GM12878 (cell line): Measurements from ENCODE around the gene SLCO3A1. TPM values are rescaled to one million over a fixed set of nuclear protein-coding genes. Genes with fewer than 3 reads are reported as not detected.

Source experiments
- ATAC-seq: fragments of 200-7000 bp; cut with Tn5 transposase; 3 replicates; pipeline ENCODE4 v1.9.1; 2020; ENCODE audit warnings: mild to moderate bottlenecking, moderate library complexity
- BruUV-seq: library from RNA; stranded (reverse); fragments of 400-500 nt; replicated peaks from 2 replicates; lab custom pipeline; 2021; lab: Mats Ljungman, UMichigan
- CTCF ChIA-PET: fragments of 300-600 bp; sonication (Branson Sonifier 250); formaldehyde crosslinking; extraction: SDS; loops from one replicate; lab custom pipeline; 2021; ENCODE audit warnings: inconsistent platforms; lab: Yijun Ruan, JAX
- POLR2A ChIA-PET: fragments of 350-600 bp; formaldehyde crosslinking; extraction: SDS; loops from one replicate; lab custom pipeline; 2021; ENCODE audit warnings: inconsistent platforms; lab: Charles Lee
- RAD21 ChIA-PET: fragments of 300-600 bp; sonication (Branson Sonifier 250); formaldehyde crosslinking; loops from one replicate; lab custom pipeline; 2023; ENCODE audit warnings: antibody characterized with exemption; ENCODE audit not compliant: unreplicated experiment; lab: Charles Lee
- SMC1A ChIA-PET: fragments of 300-600 bp; sonication (Branson Sonifier 250); formaldehyde crosslinking; loops from one replicate; lab custom pipeline; 2023; ENCODE audit not compliant: unreplicated experiment, uncharacterized antibody; lab: Charles Lee
- DNase-seq: peaks from one replicate; pipeline ENCODE4 v3.0.0-alpha.2; 2011; ENCODE audit warnings: low read depth, low spot score
- FAIRE-seq: peaks from 3 replicates; lab custom pipeline; 2011; peaks lifted over from hg19 to GRCh38; lab: Jason Lieb, UNC
- H2AFZ ChIP-seq: 2 replicates; pipeline ENCODE4 v1.6.0; 2011; ENCODE audit warnings: low read depth, low read length, control low read depth; ENCODE audit not compliant: control insufficient read depth
- H3K27ac ChIP-seq: 2 replicates; pipeline ENCODE4 v1.5.1; 2011; ENCODE audit warnings: control low read depth; ENCODE audit not compliant: control insufficient read depth, insufficient read depth
- H3K27me3 ChIP-seq, 2 experiments: replicated peaks in 1 of 2; 2 replicates each; pipeline versions ENCODE4 v1.6.0 to v1.6.1; 2011; ENCODE audit warnings: low read length in 1 of 2; ENCODE audit not compliant: control insufficient read depth in 2 of 2, insufficient read depth in 2 of 2
- H3K36me3 ChIP-seq, 2 experiments: 2 replicates each; pipeline ENCODE4 v1.5.1; 2011; ENCODE audit warnings: low read length in 1 of 2; ENCODE audit not compliant: control insufficient read depth in 2 of 2, insufficient read depth in 2 of 2
- H3K4me1 ChIP-seq: 2 replicates; pipeline ENCODE4 v1.6.1; 2011; ENCODE audit warnings: mild to moderate bottlenecking, low read length, moderate library complexity, mixed read lengths; ENCODE audit not compliant: control insufficient read depth, insufficient read depth
- H3K4me2 ChIP-seq: 2 replicates; pipeline ENCODE4 v1.6.0; 2011; ENCODE audit warnings: control low read depth; ENCODE audit not compliant: control insufficient read depth, insufficient read depth
- H3K4me3 ChIP-seq: fragments of 200-600 bp; sonication (generic); 2 replicates; pipeline ENCODE4 v1.5.1; 2016
- H3K79me2 ChIP-seq: 2 replicates; pipeline ENCODE4 v1.6.0; 2011; ENCODE audit warnings: low read length; ENCODE audit not compliant: control insufficient read depth, insufficient read depth
- H3K9ac ChIP-seq: 2 replicates; pipeline ENCODE4 v1.8.0; 2011; ENCODE audit warnings: low read length, control low read depth, mixed read lengths; ENCODE audit not compliant: control insufficient read depth, insufficient read depth
- H3K9me3 ChIP-seq: replicated peaks from 3 replicates; pipeline ENCODE4 v1.5.1; 2011; ENCODE audit warnings: mild to moderate bottlenecking, low read length; ENCODE audit not compliant: control insufficient read depth, insufficient read depth
- H4K20me1 ChIP-seq: 2 replicates; pipeline ENCODE4 v1.6.0; 2011; ENCODE audit not compliant: control insufficient read depth, insufficient read depth
- ATF7 ChIP-seq: fragments of 450-650 bp; IDR thresholded peaks from 2 replicates; pipeline ENCODE4 v1.6.1; 2016; ENCODE audit warnings: low read depth, mild to moderate bottlenecking
- CEBPZ ChIP-seq: fragments of 150-350 bp; IDR thresholded peaks from 2 replicates; pipeline ENCODE4 v1.6.1; 2016; ENCODE audit warnings: low read depth, low read length
- CREM ChIP-seq: IDR thresholded peaks from 2 replicates; pipeline ENCODE4 v1.6.1; 2014; ENCODE audit warnings: antibody characterized with exemption, low read depth
- HDAC6 ChIP-seq: fragments of 200-600 bp; sonication (generic); IDR thresholded peaks from one replicate; pipeline ENCODE4 v1.8.0; 2017; ENCODE audit warnings: antibody characterized with exemption; ENCODE audit not compliant: unreplicated experiment
- HSF1 ChIP-seq: fragments of 150-350 bp; IDR thresholded peaks from 2 replicates; pipeline ENCODE4 v1.6.1; 2014; ENCODE audit warnings: mild to moderate bottlenecking, low read depth, low read length
- IRF5 ChIP-seq: fragments of 450-650 bp; IDR thresholded peaks from 2 replicates; pipeline ENCODE4 v1.6.1; 2017; ENCODE audit warnings: borderline replicate concordance
- POU2F2 ChIP-seq: IDR thresholded peaks from 3 replicates; pipeline ENCODE4 v1.6.1; 2011; ENCODE audit warnings: low read depth, mild to moderate bottlenecking, low read length, borderline replicate concordance
- SMARCA5 ChIP-seq: fragments of 450-650 bp; IDR thresholded peaks from 2 replicates; pipeline ENCODE4 v1.6.1; 2017; ENCODE audit warnings: mild to moderate bottlenecking
- ZBED1 ChIP-seq: IDR thresholded peaks from 2 replicates; pipeline ENCODE4 v1.6.1; 2016; ENCODE audit warnings: borderline replicate concordance
- ZBTB11 ChIP-seq: fragments of 450-650 bp; formaldehyde crosslinking; IDR thresholded peaks from 2 replicates; pipeline ENCODE4 v1.5.0; 2022; ENCODE audit warnings: mild to moderate bottlenecking, missing genetic modification characterization
- ZNF207 ChIP-seq: fragments of 450-650 bp; IDR thresholded peaks from 2 replicates; pipeline ENCODE4 v1.6.1; 2014; ENCODE audit warnings: antibody characterized with exemption, mild to moderate bottlenecking, borderline replicate concordance
- WGBS: methylation state at CpG from one replicate; pipeline ENCODE4 v1.1.6; 2016; ENCODE audit warnings: low lambda C conversion rate; ENCODE audit not compliant: insufficient replicate concordance, insufficient coverage; ENCODE audit errors: missing lambda C conversion rate; 5-methylcytosine and 5-hydroxymethylcytosine counted together
- in situ Hi-C: fragments of 300-500 bp; cut with MboI; formaldehyde crosslinking; loops from 9 replicates; pipeline ENCODE4 v1.14.3; 2018; ENCODE audit warnings: mixed read lengths
- intact Hi-C: fragments of 100-400 bp; cut with micrococcal nuclease; formaldehyde crosslinking; loops from one replicate; pipeline ENCODE4 v1.14.2; 2022; ENCODE audit not compliant: unreplicated experiment
- polyA plus RNA-seq, 11 experiments: library from polyadenylated mRNA; depleted of rRNA in 4 of 11; unstranded in 6 of 11; stranded (reverse) in 5 of 11; fragments of >200 nt; fragmentation: Nextera tagmentation in 4 of 11; fragmentation: Illumina TruSeq in 1 of 11; extraction: Ambion mirVana in 4 of 11; extraction: Trizol in 1 of 11; gene quantifications; 1 replicate in 1 of 11; 2 replicates in 10 of 11; pipeline versions ENCODE4 v1.2.1 to v1.2.3, GENCODE V29; 2011 to 2016; ENCODE audit warnings: inconsistent platforms in 2 of 11, missing spikeins in 2 of 11, low read depth in 1 of 11
- total RNA-seq, 4 experiments: library from RNA; depleted of rRNA in 3 of 4; stranded (reverse); fragments of >200 nt in 3 of 4; fragmentation: Illumina TruSeq in 1 of 4; extraction: Trizol in 1 of 4; gene quantifications; 2 replicates each; pipeline versions ENCODE4 v1.2.1 to v1.2.3, GENCODE V29; 2013 to 2021

The SLCO3A1 gene
- total and polyA plus RNA-seq, 10 of the 15 experiments (the other 5 are each of a cell fraction or from before 2014, with no cell fraction given), result 0.05 to 5.9 (median 0.31) TPM

GRCh38 chr15:92047900-92048299 lies 194.4 kb downstream of the SLCO3A1 start:
- FAIRE-seq, result no peak
- H3K36me3 ChIP-seq, result no peaks in the 10 kb centered on the region
- no peak overlapping the region for H3K4me2 ChIP-seq
- ChIA-PET SMC1A (no interaction called here), POLR2A (no interaction called here), RAD21 (no interaction called here), CTCF (no interaction called here)
- DNase-seq, result no peak
- H3K4me1 ChIP-seq, result no peaks in the 10 kb centered on the region
- no peak overlapping the region for H3K27ac ChIP-seq
- H2AFZ ChIP-seq, result no peak overlapping the region
- H3K79me2 ChIP-seq, result no peaks in the 10 kb centered on the region
- intact Hi-C loops (no loop called here), in situ Hi-C loops (no loop called here)
- ATAC-seq, result no peak
- H4K20me1 ChIP-seq, result no peaks in the 10 kb centered on the region
- no peak overlapping the region for H3K4me3 ChIP-seq
- 75% methylated on average over 4 of the region's 4 CpGs for WGBS
- H3K9ac ChIP-seq, result no peak overlapping the region
- H3K27me3 ChIP-seq, result no peaks in the 10 kb centered on the region; a peak in 1 of 4 replicates
- no peaks in the 10 kb centered on the region for H3K9me3 ChIP-seq
- BruUV-seq, result no TSS peak
- TF ChIP-seq POU2F2 (no peak), ZNF207 (no peak), HDAC6 (no peak), CEBPZ (no peak), HSF1 (no peak), ATF7 (no peak), ZBTB11 (CRISPR knock-in tag) (no peak), IRF5 (no peak), ZBED1 (no peak), CREM (no peak), SMARCA5 (no peak)
